ENCODE results near the gene CFAP20.

GRCh38 chr16:58126451-58126961 lies 2.7 kb downstream of the CFAP20 start:
- TF ChIP-seq BRF2 (CRISPR knock-in tag; IDR thresholded peaks at IDR 0.05) (no peak), ZNF782 (CRISPR knock-in tag; IDR thresholded peaks at IDR 0.05; ENCODE audit: borderline replicate concordance) (no peak), ZNF629 (CRISPR knock-in tag; conservative IDR thresholded peaks at IDR 0.05) (no peak), ZNF605 (CRISPR knock-in tag; IDR thresholded peaks at IDR 0.05) (no peak), GABPA (IDR thresholded peaks at IDR 0.05; ENCODE audit: low read depth, low read length) (no peak), GABPA (CRISPR knock-in tag; IDR thresholded peaks at IDR 0.05; ENCODE audit: low read depth) (no peak), ZBTB33 (CRISPR knock-in tag; IDR thresholded peaks at IDR 0.05) (no peak), CTCF (CRISPR knock-in tag; IDR thresholded peaks at IDR 0.05) (no peak), REST (IDR thresholded peaks at IDR 0.05; ENCODE audit: borderline replicate concordance in 1 of 2, low read depth in 1 of 2, low read length in 2 of 2) (no peak), ZNF224 (CRISPR knock-in tag; IDR thresholded peaks at IDR 0.05) (no peak), FOXM1 (CRISPR knock-in tag; IDR thresholded peaks at IDR 0.05) (no peak), FOSL2 (CRISPR knock-in tag; IDR thresholded peaks at IDR 0.05) (no peak), SAP130 (CRISPR knock-in tag; IDR thresholded peaks at IDR 0.05; ENCODE audit: low read depth) (no peak), ZNF256 (CRISPR knock-in tag; conservative IDR thresholded peaks at IDR 0.05) (no peak), THAP7 (CRISPR knock-in tag; IDR thresholded peaks at IDR 0.05) (no peak)

Measured in HepG2 (cell line).